ENCODE measurements around the gene SEC31B.

Gene SEC31B

DNA sequence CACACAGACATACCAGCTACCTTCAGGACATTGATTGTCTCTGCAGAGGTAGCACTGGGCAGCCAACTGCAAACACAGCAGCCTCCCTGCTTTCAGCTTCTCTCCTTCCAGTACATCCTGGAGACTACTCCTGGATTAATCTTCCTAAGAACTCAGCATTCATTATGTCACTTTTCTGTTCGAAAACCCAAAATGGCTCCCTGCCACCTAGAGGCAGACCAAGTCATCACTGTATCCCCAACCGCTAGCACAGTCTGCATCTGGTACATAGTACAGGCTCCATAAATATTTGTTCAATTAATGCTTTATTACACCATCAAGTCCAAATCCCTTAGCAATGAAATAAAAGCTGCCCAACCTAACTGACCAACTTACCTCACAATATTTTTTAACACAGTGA, 5.0 kb upstream of the SEC31B start:
- peaks cover 3% of the 10 kb centered on the region; the same call in 1 of the 2 replicates for H3K4me1 ChIP-seq
- no peaks in the 10 kb centered on the region for H3K27me3 ChIP-seq
- H3K9me3 ChIP-seq: no peaks in the 10 kb centered on the region
- no peak overlapping the region for H3K4me3 ChIP-seq (ENCODE audit: low read depth, low read length)
- peak; percentile 22; the same call in 1 of the 2 replicates for TF ChIP-seq CTCF (IDR thresholded peaks at IDR 0.05; ENCODE audit: low read depth, low read length)
- DNase-seq: no peak
- H3K36me3 ChIP-seq: peaks cover 47% of the 10 kb centered on the region

DNA sequence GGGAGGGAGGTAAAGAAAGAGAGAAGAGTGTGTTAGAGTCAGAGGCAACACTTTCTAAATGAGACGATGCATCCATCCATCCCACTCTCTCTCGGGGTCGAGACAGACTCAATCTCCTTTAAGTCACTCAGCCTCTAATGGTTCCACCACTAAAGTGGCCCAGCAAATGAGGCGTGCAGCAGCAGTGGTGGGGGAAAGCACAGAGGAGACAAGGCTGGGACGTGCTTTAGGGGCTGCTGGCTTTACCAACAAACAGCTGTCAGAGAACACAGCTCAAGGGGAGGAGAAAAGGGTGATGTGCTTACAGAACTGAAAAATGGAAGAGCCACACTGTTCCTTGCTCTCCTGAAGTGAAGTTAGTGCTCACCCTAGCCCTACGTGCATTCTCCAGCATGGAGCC, 4.5 kb upstream of the SEC31B start:
- Histone ChIP-seq H3K9me3 (no peaks in the 10 kb centered on the region), H3K27me3 (no peaks in the 10 kb centered on the region), H3K4me1 (peaks cover 3% of the 10 kb centered on the region; the same call in 1 of the 2 replicates), H3K4me3 (ENCODE audit: low read depth, low read length) (no peak overlapping the region), H3K36me3 (peaks cover 47% of the 10 kb centered on the region)
- TF ChIP-seq CTCF (IDR thresholded peaks at IDR 0.05; ENCODE audit: low read depth, low read length): no peak
- no peak for DNase-seq

DNA sequence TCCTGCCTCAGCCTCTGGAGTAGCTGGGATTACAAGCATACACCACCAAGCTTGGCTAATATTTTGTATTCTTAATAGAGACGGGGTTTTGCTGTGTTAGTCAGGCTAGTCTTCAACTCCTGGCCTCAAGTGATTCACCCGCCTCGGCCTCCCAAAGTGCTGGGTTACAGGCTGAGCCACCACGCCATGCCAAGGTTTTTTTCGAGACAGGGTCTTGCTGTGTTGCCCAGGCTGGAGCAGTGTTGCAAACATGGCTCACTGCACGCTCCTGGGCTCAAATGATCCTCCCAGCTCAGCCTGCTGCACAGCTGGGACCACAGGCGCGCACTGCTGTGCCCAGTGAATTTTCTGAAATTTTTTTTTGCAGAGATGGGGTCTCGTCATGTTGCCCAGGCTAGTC, 3.3 kb upstream of the SEC31B start:
- Histone ChIP-seq H3K27me3 (no peaks in the 10 kb centered on the region), H3K36me3 (peaks cover 44% of the 10 kb centered on the region), H3K4me3 (ENCODE audit: low read depth, low read length) (no peak overlapping the region), H3K9me3 (no peaks in the 10 kb centered on the region), H3K4me1 (no peaks in the 10 kb centered on the region; the same call in 1 of the 2 replicates)
- no peak for DNase-seq
- TF ChIP-seq CTCF (IDR thresholded peaks at IDR 0.05; ENCODE audit: low read depth, low read length): no peak

DNA sequence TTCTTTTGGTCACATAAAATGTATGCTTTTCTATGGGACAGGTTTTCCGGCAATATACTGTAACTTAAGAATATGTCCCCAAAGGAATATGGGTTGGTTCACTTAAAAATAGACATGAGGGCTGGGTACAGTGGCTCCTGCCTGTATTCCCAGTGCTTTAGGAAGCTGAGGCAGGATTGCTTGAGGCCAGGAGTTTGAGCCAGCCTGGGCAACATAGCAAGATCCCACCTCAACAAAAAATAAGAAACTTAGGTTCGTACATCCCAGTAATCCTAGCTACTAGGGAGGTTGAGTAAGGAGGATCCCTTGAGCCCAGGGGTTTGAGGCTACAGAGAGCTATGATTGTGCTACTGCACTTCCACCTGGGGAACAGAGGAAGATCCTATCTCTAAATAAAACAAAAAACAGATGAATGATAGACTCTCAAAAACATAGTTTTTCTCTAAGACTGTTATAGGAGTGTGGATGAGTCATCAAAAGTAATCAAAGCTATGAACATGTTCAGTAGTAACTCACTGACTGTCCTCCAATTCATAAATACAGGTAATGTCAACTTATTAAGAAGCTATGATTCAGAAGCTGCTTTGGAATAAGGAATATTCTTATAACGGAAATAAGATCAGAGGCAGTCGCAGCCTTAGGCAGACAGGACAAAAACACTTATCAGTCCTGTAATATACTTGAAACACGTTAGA, 2.6 kb upstream of the SEC31B start:
- no peak for DNase-seq
- TF ChIP-seq CTCF (IDR thresholded peaks at IDR 0.05; ENCODE audit: low read depth, low read length): no peak
- Histone ChIP-seq H3K4me1 (no peaks in the 10 kb centered on the region), H3K27me3 (no peaks in the 10 kb centered on the region), H3K4me3 (ENCODE audit: low read depth, low read length) (no peak overlapping the region), H3K36me3 (peaks cover 37% of the 10 kb centered on the region), H3K9me3 (no peaks in the 10 kb centered on the region)

- no peak for TF ChIP-seq CTCF (IDR thresholded peaks at IDR 0.05; ENCODE audit: low read depth, low read length)
- no peaks in the 10 kb centered on the region for H3K9me3 ChIP-seq
- H3K36me3 ChIP-seq: peaks cover 23% of the 10 kb centered on the region
- H3K27me3 ChIP-seq: no peaks in the 10 kb centered on the region
- no peak for DNase-seq
- no peak overlapping the region for H3K4me3 ChIP-seq (ENCODE audit: low read depth, low read length)
- H3K4me1 ChIP-seq: no peaks in the 10 kb centered on the region
Measured at GRCh38 chr10:100520811-100521210, 1.1 kb upstream of the SEC31B start.

DNA sequence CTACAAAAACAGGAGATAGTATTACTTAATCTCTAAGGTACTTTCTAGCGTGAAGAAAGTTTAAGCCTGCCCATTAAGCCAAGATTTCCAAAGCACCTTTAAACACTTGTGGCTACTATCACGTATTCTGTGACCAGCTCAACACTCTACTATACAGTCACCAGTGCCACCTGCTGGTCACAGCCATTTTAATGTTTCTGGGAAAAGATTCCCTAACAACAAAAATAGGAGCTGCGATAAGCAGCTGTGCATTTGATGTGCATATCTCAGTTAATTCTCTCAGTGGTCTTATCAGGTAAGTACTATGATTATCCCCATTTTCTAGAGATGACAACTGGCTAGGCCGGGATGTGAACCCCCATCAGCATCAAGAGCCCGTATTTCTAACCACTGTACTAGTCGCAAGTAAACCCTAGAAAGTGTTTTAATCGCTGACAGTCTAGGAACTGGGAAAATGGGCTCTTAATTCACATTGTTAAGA, 860 bp downstream of the SEC31B start:
- Histone ChIP-seq H3K27me3 (no peaks in the 10 kb centered on the region), H3K4me1 (no peaks in the 10 kb centered on the region), H3K36me3 (peaks cover 5% of the 10 kb centered on the region), H3K4me3 (ENCODE audit: low read depth, low read length) (peak overlapping the region; percentile 63), H3K9me3 (no peaks in the 10 kb centered on the region)
- DNase-seq: peak; percentile 74
- peak; percentile 75 for TF ChIP-seq CTCF (IDR thresholded peaks at IDR 0.05; ENCODE audit: low read depth, low read length)
